DOHH2 (cell line): Measurements from ENCODE around the gene UPK3A.

ENCODE experiments used
- CTCF ChIP-seq: fragments of 200-600 bp; sonication (generic); IDR thresholded peaks from one replicate; pipeline ENCODE4 v1.5.1; 2014; ENCODE audit warnings: antibody characterized with exemption, mild to moderate bottlenecking, low read depth, low read length; ENCODE audit not compliant: poor library complexity, severe bottlenecking
- EZH2phosphoT487 ChIP-seq: fragments of 200-600 bp; sonication (generic); IDR thresholded peaks from 2 replicates; pipeline ENCODE4 v1.6.1; 2017; ENCODE audit warnings: borderline replicate concordance, mild to moderate bottlenecking, antibody characterized with exemption, low read length, moderate library complexity, mixed read lengths

DNA sequence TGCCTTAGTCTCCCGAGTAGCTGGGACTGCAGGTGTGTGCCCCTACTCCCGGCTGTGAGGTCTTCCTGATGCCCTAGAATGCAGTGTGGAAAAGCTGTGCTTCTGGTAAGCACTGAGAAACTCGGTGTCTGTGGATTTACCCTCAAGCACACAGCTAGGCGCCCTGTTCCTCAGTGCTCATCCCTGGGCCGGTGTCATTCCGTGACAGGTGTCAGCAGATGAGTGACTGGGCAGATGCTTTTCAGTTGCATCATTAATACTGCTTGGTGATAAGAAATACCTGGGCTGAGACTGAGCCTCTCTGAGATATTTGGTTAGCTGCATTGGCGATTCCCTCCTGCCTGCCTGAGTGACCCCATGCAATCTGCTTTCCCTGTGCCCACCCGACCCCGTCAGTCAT, 46.7 kb downstream of the UPK3A start:
- TF ChIP-seq CTCF (no peak), EZH2phosphoT487 (no peak)
